ENCODE results near the gene TRH. TPM values are rescaled to one million over a fixed set of nuclear protein-coding genes. Genes with fewer than 3 reads are reported as not detected.
"Not testable (repeated sequence)": the region's sequence is repeated elsewhere in the genome, so short reads cannot be mapped to it uniquely, and the experiment has no call there.

TRH gene
- total RNA-seq, 6 donors from 2014 or later: 0.13 to 0.55 (median 0.32) TPM; not detected in 2

DNA sequence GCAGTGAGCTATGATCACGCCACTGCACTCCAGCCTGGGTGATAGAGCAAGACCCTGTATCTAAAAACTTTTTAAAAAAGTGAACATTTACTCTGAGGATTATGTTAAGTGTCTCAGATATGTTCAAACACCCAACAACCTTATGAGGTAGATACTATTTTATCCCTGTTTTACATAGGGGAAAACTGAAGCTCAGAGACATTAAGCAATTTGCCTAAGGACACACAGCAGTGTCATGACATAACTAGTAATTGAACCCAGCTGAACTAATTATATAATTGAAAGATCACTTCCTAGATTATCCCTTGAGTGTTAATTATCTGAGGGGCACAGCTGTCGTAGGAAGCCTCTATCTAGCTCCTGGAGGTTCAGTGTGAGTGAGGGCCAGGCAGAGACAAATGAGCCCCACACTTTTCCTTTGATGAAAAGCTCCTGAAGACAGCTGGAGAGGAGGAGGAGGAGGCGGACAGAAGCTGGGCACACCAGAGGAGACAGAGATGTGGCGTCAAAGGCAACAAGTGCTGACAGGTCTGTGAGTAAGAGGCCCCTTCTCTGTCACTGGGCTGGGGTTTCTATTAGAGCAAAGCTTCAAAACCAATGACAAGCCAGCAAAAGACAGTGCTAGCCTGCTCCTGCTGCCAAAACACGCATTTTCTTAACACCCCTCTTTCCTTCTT is 20.5 kb downstream of the TRH start:
- no peak for TF ChIP-seq POLR2AphosphoS5 (IDR thresholded peaks at IDR 0.05)
- no peak for TF ChIP-seq EP300 (IDR thresholded peaks at IDR 0.05)
- no peak for TF ChIP-seq POLR2A (IDR thresholded peaks at IDR 0.05)
- TF ChIP-seq, protein P1, sequence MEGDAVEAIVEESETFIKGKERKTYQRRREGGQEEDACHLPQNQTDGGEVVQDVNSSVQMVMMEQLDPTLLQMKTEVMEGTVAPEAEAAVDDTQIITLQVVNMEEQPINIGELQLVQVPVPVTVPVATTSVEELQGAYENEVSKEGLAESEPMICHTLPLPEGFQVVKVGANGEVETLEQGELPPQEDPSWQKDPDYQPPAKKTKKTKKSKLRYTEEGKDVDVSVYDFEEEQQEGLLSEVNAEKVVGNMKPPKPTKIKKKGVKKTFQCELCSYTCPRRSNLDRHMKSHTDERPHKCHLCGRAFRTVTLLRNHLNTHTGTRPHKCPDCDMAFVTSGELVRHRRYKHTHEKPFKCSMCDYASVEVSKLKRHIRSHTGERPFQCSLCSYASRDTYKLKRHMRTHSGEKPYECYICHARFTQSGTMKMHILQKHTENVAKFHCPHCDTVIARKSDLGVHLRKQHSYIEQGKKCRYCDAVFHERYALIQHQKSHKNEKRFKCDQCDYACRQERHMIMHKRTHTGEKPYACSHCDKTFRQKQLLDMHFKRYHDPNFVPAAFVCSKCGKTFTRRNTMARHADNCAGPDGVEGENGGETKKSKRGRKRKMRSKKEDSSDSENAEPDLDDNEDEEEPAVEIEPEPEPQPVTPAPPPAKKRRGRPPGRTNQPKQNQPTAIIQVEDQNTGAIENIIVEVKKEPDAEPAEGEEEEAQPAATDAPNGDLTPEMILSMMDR (IDR thresholded peaks at IDR 0.05): no peak
- Histone ChIP-seq H3K27ac (no peak overlapping the region), H3K4me1 (no peaks in the 10 kb centered on the region), H3K4me3 (no peak overlapping the region), H3K27me3 (no peaks in the 10 kb centered on the region), H3K36me3 (no peaks in the 10 kb centered on the region), H3K9me3 (no peaks in the 10 kb centered on the region)
- DNase-seq: no peak
- WGBS, 2 donors: 64 to 66% methylated on average over 5 of the region's 5 CpGs
- no peak for ATAC-seq (ENCODE audit: low FRiP score in 2 of 2)

DNA sequence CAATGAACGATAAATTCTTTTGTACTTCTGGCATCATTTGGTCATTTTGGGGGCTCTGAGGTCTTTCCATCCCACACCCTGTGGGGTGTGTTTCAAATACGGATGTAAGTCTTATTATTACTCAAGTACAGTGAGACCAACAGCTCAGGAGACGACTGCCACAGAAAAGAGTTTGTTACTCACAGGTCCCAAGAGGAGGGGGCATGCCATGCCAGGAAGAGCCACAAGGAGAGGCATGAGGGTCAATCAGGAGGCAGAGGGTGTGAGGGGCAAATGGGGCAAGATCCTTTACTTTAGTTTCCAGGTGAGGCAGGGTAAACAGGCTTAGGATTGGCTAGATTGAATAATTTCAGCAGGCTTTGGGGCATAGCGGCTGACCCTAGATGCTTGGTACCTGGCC is 21.6 kb downstream of the TRH start:
- no peaks in the 10 kb centered on the region for H3K27me3 ChIP-seq
- ATAC-seq (ENCODE audit: low FRiP score in 2 of 2): no peak
- no peaks in the 10 kb centered on the region for H3K9me3 ChIP-seq
- no peak overlapping the region for H3K27ac ChIP-seq
- H3K4me3 ChIP-seq: no peak overlapping the region
- DNase-seq: no peak
- TF ChIP-seq POLR2AphosphoS5 (IDR thresholded peaks at IDR 0.05): no peak
- no peak for TF ChIP-seq POLR2A (IDR thresholded peaks at IDR 0.05)
- no peak for TF ChIP-seq EP300 (IDR thresholded peaks at IDR 0.05)
- TF ChIP-seq, protein P1 (IDR thresholded peaks at IDR 0.05): no peak
- H3K4me1 ChIP-seq: no peaks in the 10 kb centered on the region
- 89 to 92% methylated on average over 4 of the region's 4 CpGs for WGBS, 2 donors
- no peaks in the 10 kb centered on the region for H3K36me3 ChIP-seq

DNA sequence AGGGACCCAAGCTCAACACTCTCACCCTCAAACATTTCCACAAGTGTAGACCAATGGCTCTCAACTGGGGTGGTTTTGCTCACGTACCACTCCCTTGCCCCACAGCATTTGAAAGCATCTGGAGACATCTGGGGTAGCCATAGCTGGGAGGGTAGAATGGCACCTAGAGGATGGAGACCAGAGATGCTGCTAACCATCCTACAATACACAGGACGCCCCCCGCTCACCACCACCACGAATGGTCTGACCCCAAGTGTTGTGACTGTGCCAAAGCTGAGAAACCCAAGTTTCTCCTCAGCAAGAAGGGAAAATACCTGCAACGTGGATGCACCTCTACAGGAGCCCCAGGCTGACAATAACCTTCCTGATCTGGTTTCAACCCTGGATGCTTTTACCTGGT is 24.7 kb downstream of the TRH start:
- H3K27ac ChIP-seq; H3K27me3 ChIP-seq; H3K9me3 ChIP-seq; H3K4me3 ChIP-seq; H3K36me3 ChIP-seq; DNase-seq; H3K4me1 ChIP-seq; ATAC-seq (ENCODE audit: low FRiP score in 2 of 2): not testable (repeated sequence)
- 73 to 89% methylated on average over 5 of the region's 5 CpGs for WGBS, 2 donors

DNA sequence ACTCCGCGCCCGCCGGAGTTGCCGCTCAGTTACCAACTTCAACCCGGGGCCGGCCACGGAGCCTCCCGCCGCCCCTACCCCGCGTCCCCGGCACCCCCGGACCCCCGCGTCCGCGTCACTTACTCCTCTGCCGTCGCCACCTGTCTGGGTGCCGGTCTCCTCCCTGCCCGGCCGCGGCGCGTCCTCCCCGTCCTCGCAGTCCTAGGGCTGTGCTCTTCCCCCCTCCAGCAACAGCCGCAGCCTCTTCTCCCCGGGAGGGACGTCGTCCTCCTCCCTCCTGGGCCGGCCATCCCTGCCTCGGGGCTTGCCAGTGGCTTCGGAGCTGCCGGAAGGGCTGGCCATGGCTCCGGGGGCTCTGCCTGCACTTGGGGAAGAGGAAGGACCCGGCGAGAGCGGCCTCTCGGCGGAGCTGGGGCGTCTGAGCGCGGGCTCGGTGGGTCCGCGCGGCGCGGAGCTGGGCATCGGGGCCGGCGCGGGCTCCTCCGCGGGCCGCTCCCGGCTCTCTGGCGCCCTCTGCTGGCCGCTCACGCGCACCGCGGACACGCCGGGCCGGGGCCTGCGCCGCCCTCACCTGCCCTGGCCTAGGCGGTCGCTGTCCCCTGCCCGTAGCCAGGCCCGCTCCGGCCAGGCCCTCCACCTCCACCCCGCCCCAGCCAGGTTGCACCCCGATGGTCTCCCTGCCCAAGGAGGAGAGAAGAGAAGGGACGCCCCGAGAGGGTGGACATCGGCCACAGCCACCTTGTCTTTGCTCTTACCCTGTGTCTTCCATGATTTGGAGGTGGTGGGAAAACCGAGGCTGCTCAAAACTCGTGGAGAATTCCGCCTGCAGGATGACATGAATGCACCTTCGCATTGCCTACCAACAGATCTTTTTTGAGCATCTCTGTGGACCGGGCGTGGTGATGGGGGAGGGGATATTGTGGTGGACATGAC is 28.4 kb downstream of the TRH start:
- Histone ChIP-seq H3K27ac (peak overlapping the region in 1 of 4 donors; percentile 40), H3K4me3 (peak overlapping the region; percentile 1 to 63 (median 52))
- H3K36me3 ChIP-seq; ATAC-seq (ENCODE audit: low FRiP score in 2 of 2); H3K27me3 ChIP-seq; H3K9me3 ChIP-seq; H3K4me1 ChIP-seq: not testable (repeated sequence)
- WGBS, 2 donors: 41 to 76% methylated on average over 3 to 8 of the region's 86 CpGs
- DNase-seq: peak; percentile 67 to 96
- TF ChIP-seq, protein P1 (IDR thresholded peaks at IDR 0.05): peak; percentile 89 to 97 (median 95)

DNA sequence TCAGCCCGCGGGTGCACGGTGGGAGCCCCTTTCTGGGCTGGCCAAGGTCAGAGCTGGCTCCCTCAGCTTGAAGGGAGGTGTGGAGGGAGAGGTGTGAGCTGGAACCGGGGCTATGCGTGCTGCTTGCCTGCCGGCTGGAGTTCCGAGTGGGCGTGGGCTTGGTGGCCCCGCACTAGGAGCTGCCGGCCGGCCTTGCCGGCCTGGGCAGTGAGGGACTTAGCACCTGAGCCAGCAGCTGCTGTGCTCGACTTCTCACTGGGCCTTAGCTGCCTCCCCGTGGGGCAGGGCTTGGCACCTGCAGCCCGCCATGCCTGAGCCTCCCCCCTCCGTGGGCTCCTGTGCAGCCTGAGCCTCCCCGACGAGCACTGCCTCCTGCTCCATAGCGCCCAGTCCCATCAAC is 36.0 kb downstream of the TRH start:
- H3K4me1 ChIP-seq: no peaks in the 10 kb centered on the region
- no peaks in the 10 kb centered on the region for H3K9me3 ChIP-seq
- no peak for ATAC-seq (ENCODE audit: low FRiP score in 2 of 2)
- DNase-seq: peak in 1 of 2 donors; percentile 66
- H3K4me3 ChIP-seq: no peak overlapping the region
- no peaks in the 10 kb centered on the region for H3K36me3 ChIP-seq
- 61 to 81% methylated on average over 7 to 10 of the region's 19 CpGs for WGBS, 2 donors
- no peak overlapping the region for H3K27ac ChIP-seq
- no peaks in the 10 kb centered on the region for H3K27me3 ChIP-seq
- TF ChIP-seq POLR2A (IDR thresholded peaks at IDR 0.05) (no peak), POLR2AphosphoS5 (IDR thresholded peaks at IDR 0.05) (no peak)

DNA sequence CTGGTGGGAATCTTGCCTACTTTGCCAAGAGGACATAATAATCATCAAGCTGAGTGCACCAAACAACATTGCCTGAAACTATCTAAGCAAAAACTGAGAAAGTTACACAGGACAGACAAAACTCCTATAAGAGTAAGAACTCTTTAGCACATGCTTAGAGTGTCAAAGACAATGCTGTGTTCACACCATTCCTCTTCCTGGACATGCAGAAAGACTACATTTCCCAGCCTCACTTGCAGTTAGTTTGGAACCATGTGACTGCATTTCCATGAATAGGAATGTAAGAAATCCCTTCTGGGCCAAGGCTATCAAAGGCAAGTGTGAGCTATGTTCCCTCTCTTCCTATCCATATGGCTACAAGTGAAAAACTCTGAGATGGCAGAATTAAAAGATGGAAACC is 37.6 kb downstream of the TRH start:
- H3K27ac ChIP-seq; H3K9me3 ChIP-seq; ATAC-seq (ENCODE audit: low FRiP score in 2 of 2); DNase-seq; H3K4me1 ChIP-seq; H3K36me3 ChIP-seq; H3K27me3 ChIP-seq; H3K4me3 ChIP-seq: not testable (repeated sequence)

DNA sequence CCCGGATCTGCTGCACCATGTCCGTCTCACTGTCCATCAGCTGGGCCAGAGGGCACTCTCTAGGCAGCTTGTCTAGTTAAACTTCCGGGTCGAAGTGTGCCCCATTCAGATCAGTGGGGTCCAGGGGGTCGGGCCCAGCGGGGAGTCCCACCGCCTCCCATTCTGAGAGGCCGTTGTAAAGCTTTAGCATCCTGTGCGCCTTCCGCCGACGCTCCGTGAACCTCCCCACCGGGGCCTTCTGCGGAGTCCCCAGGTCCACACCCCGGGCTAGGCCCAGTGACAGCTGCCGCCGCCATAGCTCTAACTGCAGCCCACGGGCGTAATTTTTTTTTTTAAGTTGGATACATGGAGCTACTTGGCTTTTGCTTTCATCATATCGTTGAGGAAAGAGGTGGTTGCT is 38.7 kb downstream of the TRH start:
- WGBS, 2 donors: 94 to 96% methylated on average over 20 of the region's 21 CpGs
- not testable (repeated sequence) for H3K27ac ChIP-seq; ATAC-seq (ENCODE audit: low FRiP score in 2 of 2); H3K36me3 ChIP-seq; H3K4me3 ChIP-seq; H3K9me3 ChIP-seq; H3K4me1 ChIP-seq; H3K27me3 ChIP-seq
- peak in 1 of 2 donors; percentile 54 for DNase-seq

All from upper lobe of left lung (tissue), 6 donors.